ENCODE measurements around the gene FKBP4.

FKBP4 gene

GRCh38 chr12:2794191-2794735 lies 507 bp upstream of the FKBP4 start:
- Mint-ChIP-seq H3K9me3 (no peaks in the 10 kb centered on the region), H3K4me1 (ENCODE audit: low read depth) (peaks cover 48% of the 10 kb centered on the region), H3K36me3 (ENCODE audit: low read depth) (peaks cover 44% of the 10 kb centered on the region), H3K27ac (peak overlapping the region; percentile 75), H3K4me3 (peak overlapping the region; percentile 86), H3K27me3 (peaks cover 13% of the 10 kb centered on the region)
- intact Hi-C loops (cut with micrococcal nuclease): loop anchor here (1.0 kb wide), 1 partner anchor 19 kb away; no protein-coding TSS in a partner anchor

DNA sequence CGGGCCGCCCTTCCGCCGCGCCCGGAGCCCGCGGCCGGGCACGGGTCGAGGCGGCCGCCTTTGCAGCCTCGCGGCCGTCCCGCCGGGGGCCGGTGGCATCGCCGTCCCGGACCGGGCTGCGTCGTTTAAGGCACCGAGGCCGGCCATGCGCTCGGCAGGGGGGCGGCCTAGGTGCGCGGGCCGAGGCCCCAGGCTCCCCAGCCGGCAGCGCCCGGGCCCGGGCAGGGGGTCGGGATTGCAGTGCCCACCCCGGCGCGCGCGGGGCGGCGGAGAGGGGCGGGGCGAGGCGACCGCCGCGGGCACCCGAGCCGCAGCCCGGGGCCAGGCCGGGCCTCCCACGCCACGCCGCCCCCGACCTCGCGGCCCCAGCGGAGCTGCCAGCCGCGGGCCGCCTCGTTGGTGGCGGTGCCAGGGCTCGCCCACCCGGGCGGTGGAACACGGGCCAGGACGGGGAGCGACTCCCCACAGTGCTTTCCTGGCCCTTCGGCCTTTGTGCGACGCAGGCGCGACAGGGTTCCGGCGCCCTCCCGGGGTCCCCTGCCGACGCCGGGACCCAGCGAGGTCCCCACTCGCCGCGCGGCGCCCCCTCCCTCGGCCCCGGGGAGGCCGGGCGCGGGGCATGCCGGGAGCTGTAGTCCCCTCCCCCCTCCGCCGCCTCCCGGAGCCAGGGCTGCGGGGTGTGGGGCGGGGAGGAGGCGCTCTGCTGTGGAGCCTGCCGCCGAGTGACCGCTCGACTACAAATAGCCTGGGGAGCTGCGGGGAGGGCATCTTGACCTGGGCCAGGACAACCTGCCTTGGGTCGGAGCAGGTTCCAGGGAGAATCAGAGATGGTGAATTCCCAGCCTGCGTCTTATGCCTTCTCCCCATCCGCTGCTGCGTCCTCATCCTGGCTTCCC lies 769 bp downstream of the FKBP4 start:
- H3K27ac Mint-ChIP-seq: peak overlapping the region; percentile 89

DNA sequence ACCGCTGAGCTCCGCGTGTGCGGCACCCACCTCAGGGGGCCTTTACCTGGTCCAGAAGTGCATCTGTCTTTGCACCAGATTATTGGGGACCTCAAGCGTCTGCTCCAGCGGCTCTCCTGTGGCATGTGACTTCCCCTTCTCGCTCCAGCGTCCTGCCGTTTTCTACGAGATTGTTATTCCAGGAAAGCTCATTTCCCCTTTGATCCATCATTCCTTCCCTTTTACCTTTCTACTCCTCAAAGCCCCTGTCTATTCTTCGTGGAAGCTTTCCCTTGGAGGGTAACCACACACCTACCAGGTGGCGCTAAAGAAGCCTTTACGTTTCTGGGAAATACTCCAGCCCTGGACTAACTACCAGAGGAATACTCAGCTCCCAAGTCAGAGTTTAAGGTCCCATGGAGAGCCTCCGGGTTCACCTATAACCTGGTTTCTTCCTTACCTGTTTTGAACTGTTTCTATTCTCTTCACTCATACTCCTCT lies 1.5 kb downstream of the FKBP4 start:
- Mint-ChIP-seq H3K9me3 (no peaks in the 10 kb centered on the region), H3K36me3 (ENCODE audit: low read depth) (peaks cover 63% of the 10 kb centered on the region), H3K4me1 (ENCODE audit: low read depth) (peaks cover 48% of the 10 kb centered on the region), H3K27me3 (peaks cover 13% of the 10 kb centered on the region), H3K27ac (peak overlapping the region; percentile 89), H3K4me3 (peak overlapping the region; percentile 100)
- intact Hi-C loops (cut with micrococcal nuclease): no loop called here

More for the DNA sequence above, 769 bp downstream of the FKBP4 start:
- H3K4me3 Mint-ChIP-seq: peak overlapping the region; percentile 100
- peaks cover 56% of the 10 kb centered on the region for H3K36me3 Mint-ChIP-seq (ENCODE audit: low read depth)
- H3K4me1 Mint-ChIP-seq (ENCODE audit: low read depth): peaks cover 48% of the 10 kb centered on the region
- peaks cover 13% of the 10 kb centered on the region for H3K27me3 Mint-ChIP-seq
- H3K9me3 Mint-ChIP-seq: no peaks in the 10 kb centered on the region
- intact Hi-C loops (cut with micrococcal nuclease): no loop called here

- intact Hi-C loops (cut with micrococcal nuclease): no loop called here
These were observed 3.1 kb downstream of the FKBP4 start for GRCh38 chr12:2797721-2798418.

DNA sequence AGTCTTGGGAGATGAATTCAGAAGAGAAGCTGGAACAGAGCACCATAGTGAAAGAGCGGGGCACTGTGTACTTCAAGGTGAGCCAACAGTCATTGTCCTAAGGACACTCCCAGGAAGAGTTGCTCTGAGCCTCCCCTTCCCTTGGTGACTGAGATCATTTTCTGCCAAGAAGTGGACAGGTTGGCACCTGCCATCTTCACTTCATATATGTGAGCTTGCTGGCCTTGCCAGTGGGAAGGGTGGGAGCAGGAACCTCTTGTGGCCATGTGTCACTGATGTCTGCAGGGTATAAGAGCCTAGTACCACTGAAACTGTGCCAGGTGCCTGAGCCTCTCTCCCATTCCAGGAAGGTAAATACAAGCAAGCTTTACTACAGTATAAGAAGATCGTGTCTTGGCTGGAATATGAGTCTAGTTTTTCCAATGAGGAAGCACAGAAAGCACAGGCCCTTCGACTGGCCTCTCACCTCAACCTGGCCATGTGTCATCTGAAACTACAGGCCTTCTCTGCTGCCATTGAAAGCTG lies 5.3 kb downstream of the FKBP4 start:
- Mint-ChIP-seq H3K27me3 (no peaks in the 10 kb centered on the region), H3K9me3 (no peaks in the 10 kb centered on the region), H3K4me3 (no peak overlapping the region), H3K4me1 (ENCODE audit: low read depth) (peaks cover 26% of the 10 kb centered on the region), H3K27ac (no peak overlapping the region), H3K36me3 (ENCODE audit: low read depth) (peaks cover 94% of the 10 kb centered on the region)
- intact Hi-C loops (cut with micrococcal nuclease): no loop called here

More at GRCh38 chr12:2797721-2798418, 3.1 kb downstream of the FKBP4 start:
- Mint-ChIP-seq H3K27ac (peak overlapping the region; percentile 60), H3K4me3 (no peak overlapping the region), H3K36me3 (ENCODE audit: low read depth) (peaks cover 80% of the 10 kb centered on the region), H3K4me1 (ENCODE audit: low read depth) (peaks cover 40% of the 10 kb centered on the region), H3K9me3 (no peaks in the 10 kb centered on the region), H3K27me3 (peaks cover 13% of the 10 kb centered on the region)

- Mint-ChIP-seq H3K36me3 (ENCODE audit: low read depth) (peaks cover 98% of the 10 kb centered on the region), H3K4me1 (ENCODE audit: low read depth) (peaks cover 29% of the 10 kb centered on the region), H3K27me3 (no peaks in the 10 kb centered on the region), H3K9me3 (no peaks in the 10 kb centered on the region), H3K27ac (no peak overlapping the region), H3K4me3 (no peak overlapping the region)
- intact Hi-C loops (cut with micrococcal nuclease): no loop called here
These were observed 6.4 kb downstream of the FKBP4 start for GRCh38 chr12:2801044-2801783.

DNA sequence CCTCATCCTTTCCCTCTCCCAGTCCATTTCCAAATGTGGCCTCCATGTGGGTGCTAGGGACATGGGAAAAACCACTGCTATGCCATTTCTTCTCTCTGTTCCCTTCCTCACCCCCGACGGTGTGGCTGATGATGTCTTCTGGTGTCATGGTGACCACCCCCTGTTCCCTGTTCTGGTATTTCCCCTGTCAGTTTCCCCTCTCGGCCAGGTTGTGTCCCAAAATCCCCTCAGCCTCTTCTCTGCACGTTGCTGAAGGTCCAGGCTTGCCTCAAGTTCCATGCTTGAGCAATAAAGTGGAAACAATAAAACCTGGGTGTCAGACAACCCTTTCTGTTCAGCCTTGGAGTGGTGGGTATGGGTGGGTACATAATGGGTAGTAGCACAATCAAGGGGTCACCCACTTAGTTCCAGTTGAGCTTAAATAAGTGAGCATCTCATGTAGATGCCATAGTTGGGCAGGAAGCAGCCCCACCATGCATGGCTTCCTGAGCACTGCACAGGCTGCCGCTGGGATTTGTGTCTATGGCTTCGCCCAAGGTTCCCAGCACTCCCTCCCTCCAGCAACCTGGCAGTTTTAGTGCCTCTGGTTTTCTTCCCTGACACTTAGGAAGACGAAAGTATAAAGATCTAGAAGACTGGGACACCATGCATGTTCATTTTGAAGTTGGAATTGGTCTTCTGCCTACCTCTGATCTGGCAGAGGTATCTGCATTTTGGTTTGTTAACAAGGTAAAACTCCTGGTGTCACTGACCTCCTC lies 9.0 kb downstream of the FKBP4 start:
- peak overlapping the region; percentile 20 for H3K27ac Mint-ChIP-seq
- H3K4me1 Mint-ChIP-seq (ENCODE audit: low read depth): peaks cover 5% of the 10 kb centered on the region
- peaks cover 87% of the 10 kb centered on the region for H3K36me3 Mint-ChIP-seq (ENCODE audit: low read depth)
- no peak overlapping the region for H3K4me3 Mint-ChIP-seq
- intact Hi-C loops (cut with micrococcal nuclease): no loop called here
- H3K9me3 Mint-ChIP-seq: no peaks in the 10 kb centered on the region
- no peaks in the 10 kb centered on the region for H3K27me3 Mint-ChIP-seq

- intact Hi-C loops (cut with micrococcal nuclease): no loop called here
- peaks cover 5% of the 10 kb centered on the region for H3K4me1 Mint-ChIP-seq (ENCODE audit: low read depth)
- H3K27ac Mint-ChIP-seq: peak overlapping the region; percentile 20
- H3K27me3 Mint-ChIP-seq: no peaks in the 10 kb centered on the region
- no peak overlapping the region for H3K4me3 Mint-ChIP-seq
- H3K36me3 Mint-ChIP-seq (ENCODE audit: low read depth): peaks cover 79% of the 10 kb centered on the region
- H3K9me3 Mint-ChIP-seq: no peaks in the 10 kb centered on the region
These were observed 9.8 kb downstream of the FKBP4 start for GRCh38 chr12:2804393-2805142.

GRCh38 chr12:2805143-2805520 lies 10.4 kb downstream of the FKBP4 start:
- Mint-ChIP-seq H3K36me3 (ENCODE audit: low read depth) (peaks cover 74% of the 10 kb centered on the region), H3K27me3 (no peaks in the 10 kb centered on the region), H3K4me3 (no peak overlapping the region), H3K9me3 (no peaks in the 10 kb centered on the region), H3K4me1 (ENCODE audit: low read depth) (peaks cover 5% of the 10 kb centered on the region), H3K27ac (no peak overlapping the region)
- intact Hi-C loops (cut with micrococcal nuclease): no loop called here

- H3K36me3 Mint-ChIP-seq (ENCODE audit: low read depth): peaks cover 58% of the 10 kb centered on the region
- intact Hi-C loops (cut with micrococcal nuclease): no loop called here
- no peaks in the 10 kb centered on the region for H3K9me3 Mint-ChIP-seq
- H3K27me3 Mint-ChIP-seq: no peaks in the 10 kb centered on the region
- H3K4me3 Mint-ChIP-seq: no peak overlapping the region
- peaks cover 5% of the 10 kb centered on the region for H3K4me1 Mint-ChIP-seq (ENCODE audit: low read depth)
- H3K27ac Mint-ChIP-seq: no peak overlapping the region
These were observed 11.9 kb downstream of the FKBP4 start for GRCh38 chr12:2806700-2807099.

GRCh38 chr12:2811801-2812200 lies 17.0 kb downstream of the FKBP4 start:
- peaks cover 45% of the 10 kb centered on the region for H3K36me3 Mint-ChIP-seq (ENCODE audit: low read depth)
- H3K27ac Mint-ChIP-seq: peak overlapping the region; percentile 99
- peak overlapping the region; percentile 9 for H3K4me3 Mint-ChIP-seq
- no peaks in the 10 kb centered on the region for H3K27me3 Mint-ChIP-seq
- intact Hi-C loops (cut with micrococcal nuclease): loop anchor here (2.0 kb wide), 1 partner anchor 67 kb away; no protein-coding TSS in a partner anchor
- no peaks in the 10 kb centered on the region for H3K9me3 Mint-ChIP-seq
- peaks cover 17% of the 10 kb centered on the region for H3K4me1 Mint-ChIP-seq (ENCODE audit: low read depth)

Measured in dendritic cell treated with granulocyte-macrophage colony-stimulating factor and Interleukin-4, amounts not matched to agents 40 ng/mL and 50 ng/mL, for 4 days (primary cell).